Activated CD4-positive, alpha-beta T cell treated with anti-CD3 and anti-CD28 coated beads for 36 hours (primary cell): ENCODE measurements around the gene PIRT. TPM values are rescaled to one million over a fixed set of nuclear protein-coding genes. Genes with fewer than 3 reads are reported as not detected.
A peak's percentile ranks its signal among the peaks of the same experiment; 100 is the strongest.
"Not testable (repeated sequence)": the region's sequence is repeated elsewhere in the genome, so short reads cannot be mapped to it uniquely, and the experiment has no call there.

ENCODE experiments used
- ATAC-seq: fragments of 200-7000 bp; cut with Tn5 transposase; one replicate; pipeline ENCODE4 v1.10.0; 2021; ENCODE audit warnings: mild to moderate bottlenecking, moderate library complexity
- CTCF ChIA-PET: fragments of 350-600 bp; sonication (Branson Sonifier 250); formaldehyde crosslinking; loops from one replicate; lab custom pipeline; 2021; ENCODE audit warnings: antibody characterized with exemption; lab: Charles Lee
- POLR2A ChIA-PET: fragments of 350-600 bp; sonication (Branson Sonifier 250); formaldehyde crosslinking; loops from one replicate; lab custom pipeline; 2021; ENCODE audit warnings: antibody characterized with exemption, inconsistent platforms; lab: Charles Lee
- DNase-seq: peaks from one replicate; pipeline ENCODE4 v3.0.0-alpha.2; 2020
- H3K27ac Mint-ChIP-seq: one replicate; pipeline ENCODE4 v1.8.0; 2021; ENCODE audit warnings: mixed read lengths
- H3K27me3 Mint-ChIP-seq: one replicate; pipeline ENCODE4 v1.8.0; 2021; ENCODE audit warnings: mixed read lengths
- H3K36me3 Mint-ChIP-seq: one replicate; pipeline ENCODE4 v1.8.0; 2021; ENCODE audit warnings: low read depth, mixed read lengths
- H3K4me1 Mint-ChIP-seq: one replicate; pipeline ENCODE4 v1.8.0; 2021; ENCODE audit warnings: mixed read lengths
- H3K4me3 Mint-ChIP-seq: one replicate; pipeline ENCODE4 v1.8.0; 2021; ENCODE audit warnings: mild to moderate bottlenecking, moderate library complexity, mixed read lengths
- H3K9me3 Mint-ChIP-seq: one replicate; pipeline ENCODE4 v1.8.0; 2021; ENCODE audit warnings: low read depth, mixed read lengths
- intact Hi-C, 2 experiments: fragments of 100-400 bp; cut with DNase I in 1 of 2; cut with micrococcal nuclease in 1 of 2; formaldehyde crosslinking; loops; one replicate each; pipeline versions ENCODE4 v1.14.2 to v1.15.1; 2022 to 2024; cut with DNase I, micrococcal nuclease
- total RNA-seq, 2 experiments: library from RNA; stranded (reverse); gene quantifications; one replicate each; pipeline ENCODE4 v1.2.3, GENCODE V29; 2021

PIRT gene
- total RNA-seq, result not detected

DNA sequence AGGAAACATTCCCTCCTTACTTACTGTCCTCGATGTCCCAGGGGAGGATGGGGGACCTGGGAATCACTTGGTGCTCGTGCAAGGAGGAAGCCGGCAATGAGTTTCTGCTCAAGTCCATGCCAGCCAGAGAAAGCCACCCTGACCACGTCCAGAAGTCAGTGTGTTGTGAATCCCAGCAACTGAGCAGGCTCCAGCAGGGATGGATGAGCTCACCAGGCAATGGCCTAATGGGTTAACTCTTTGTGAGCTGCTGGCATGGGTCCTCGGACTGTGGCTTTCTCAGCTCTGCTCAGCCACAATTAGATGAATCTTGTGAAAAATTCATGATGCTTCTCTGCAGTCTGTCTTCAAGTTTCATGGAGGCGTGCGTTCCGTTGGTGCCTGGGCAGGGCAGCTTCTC lies at the start of gene PIRT:
Gene PIRT (minus strand): TSS at position 167 of the 400 bp plus-strand sequence. CDS start 12,442 bp downstream, outside the sequence.
- ChIA-PET CTCF (interaction anchor here (1.3 kb wide), 1 partner anchor 191 kb away, joined by 8 read pairs; no protein-coding TSS in a partner anchor), POLR2A (no interaction called here)
- DNase-seq (no peak), ATAC-seq (no peak)
- H3K27me3 Mint-ChIP-seq, result no peaks in the 10 kb centered on the region
- intact Hi-C loops, result no loop called here
- H3K36me3 Mint-ChIP-seq, result no peaks in the 10 kb centered on the region
- H3K4me3 Mint-ChIP-seq, result no peak within 1 kb of the TSS
- no peak within 1 kb of the TSS for H3K27ac Mint-ChIP-seq
- no peaks in the 10 kb centered on the region for H3K9me3 Mint-ChIP-seq
- no peaks in the 10 kb centered on the region for H3K4me1 Mint-ChIP-seq

DNA sequence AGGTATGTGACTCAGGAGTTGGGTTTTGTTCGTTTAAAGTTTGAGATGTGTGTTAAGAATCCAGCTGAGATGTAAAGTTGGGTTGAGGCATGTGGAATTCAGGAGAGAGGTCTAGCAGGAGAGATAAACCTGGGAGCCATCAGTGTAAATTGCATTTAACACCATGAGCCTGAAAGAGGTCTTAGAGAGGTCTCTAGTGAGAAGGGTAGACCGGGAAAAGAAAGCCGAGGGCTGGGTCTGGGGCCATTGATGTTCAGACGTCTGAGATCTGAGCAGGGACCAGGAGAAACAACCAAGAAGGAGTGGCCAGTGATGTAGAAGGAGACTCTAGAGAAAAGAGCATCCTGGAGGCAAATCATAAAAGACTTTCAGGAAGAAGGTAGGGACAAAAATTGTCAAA lies 44.1 kb upstream of the PIRT start:
- Mint-ChIP-seq H3K9me3 (no peaks in the 10 kb centered on the region), H3K4me1 (no peaks in the 10 kb centered on the region), H3K27ac (no peak overlapping the region), H3K4me3 (no peak overlapping the region), H3K36me3 (no peaks in the 10 kb centered on the region), H3K27me3 (peaks cover 12% of the 10 kb centered on the region)
- CTCF ChIA-PET, result no interaction called here
- no peak for DNase-seq
- ATAC-seq, result no peak
- intact Hi-C loops, result loop anchor here in 1 of 2 experiments (10.0 kb wide), 1 partner anchor 573 kb away; no protein-coding TSS in a partner anchor
- POLR2A ChIA-PET, result no interaction called here

DNA sequence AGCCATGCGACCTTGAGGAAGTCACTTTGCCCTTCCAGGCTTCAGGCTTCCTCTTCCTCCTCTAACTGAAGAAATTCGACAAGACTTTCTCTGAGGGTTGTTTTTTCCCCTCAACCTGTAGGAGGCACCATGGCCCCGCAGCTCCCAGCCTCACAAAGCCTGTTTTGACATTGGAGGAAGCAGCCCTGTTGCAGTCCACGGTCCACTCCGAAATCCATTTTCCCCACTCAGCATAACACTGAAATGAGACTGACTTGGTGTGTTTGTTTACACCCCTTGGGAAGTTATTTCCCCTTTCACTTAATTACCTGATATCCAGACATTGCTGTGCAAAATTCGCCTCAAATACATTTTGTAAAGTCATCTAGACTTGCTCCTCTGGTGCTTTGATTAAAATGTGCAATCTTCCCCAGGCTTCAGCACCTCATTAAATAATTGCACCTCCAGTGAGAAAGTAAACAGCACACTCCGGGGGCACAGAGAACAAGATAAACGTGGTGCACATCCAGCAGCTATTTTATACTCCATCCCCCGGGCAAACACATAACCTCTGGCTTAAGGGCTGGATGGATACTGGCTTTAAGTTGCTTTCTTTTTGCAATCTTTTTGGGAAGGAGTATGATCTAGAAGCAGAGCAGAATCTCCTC lies 41.4 kb upstream of the PIRT start:
- DNase-seq (peak; percentile 15), ATAC-seq (no peak)
- intact Hi-C loops, result loop anchor here (5.0 kb wide), 2 partner anchors 418 to 1058 kb away; no protein-coding TSS in a partner anchor
- POLR2A ChIA-PET, result no interaction called here
- no peak overlapping the region for H3K4me3 Mint-ChIP-seq
- peaks cover 17% of the 10 kb centered on the region for H3K27me3 Mint-ChIP-seq
- CTCF ChIA-PET, result no interaction called here
- H3K36me3 Mint-ChIP-seq, result no peaks in the 10 kb centered on the region
- no peak overlapping the region for H3K27ac Mint-ChIP-seq
- no peaks in the 10 kb centered on the region for H3K4me1 Mint-ChIP-seq
- H3K9me3 Mint-ChIP-seq, result no peaks in the 10 kb centered on the region

DNA sequence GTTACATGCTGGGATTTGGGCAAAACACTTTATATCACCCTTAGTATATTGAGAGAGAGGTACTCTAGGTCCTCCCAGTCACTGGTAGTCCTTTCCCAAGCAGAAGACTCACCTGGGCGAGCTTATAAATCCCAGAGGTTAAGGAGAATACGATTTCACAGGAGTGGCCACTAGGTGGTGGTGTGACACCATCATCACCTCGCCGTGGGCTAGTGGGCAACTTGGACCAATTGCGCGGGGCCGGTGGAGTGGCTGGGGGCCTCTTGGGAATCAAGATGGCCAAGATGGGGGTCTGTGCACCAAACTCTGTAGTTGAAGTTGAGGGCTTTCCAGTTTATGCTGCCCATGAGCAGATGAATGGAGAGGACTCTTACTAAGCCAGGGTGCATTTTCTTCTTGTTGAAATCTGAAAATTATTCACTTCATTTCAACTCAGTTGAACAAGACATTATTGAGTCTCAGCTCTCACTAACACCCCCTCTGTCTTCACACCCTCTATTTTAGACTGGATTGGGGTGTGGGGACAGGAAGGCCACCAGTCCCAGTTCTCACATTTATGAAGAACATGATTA lies 38.2 kb upstream of the PIRT start:
- Mint-ChIP-seq H3K9me3 (no peaks in the 10 kb centered on the region), H3K4me1 (no peaks in the 10 kb centered on the region), H3K36me3 (no peaks in the 10 kb centered on the region), H3K4me3 (no peak overlapping the region), H3K27ac (no peak overlapping the region), H3K27me3 (peaks cover 20% of the 10 kb centered on the region)
- DNase-seq (peak; percentile 59), ATAC-seq (no peak)
- CTCF ChIA-PET, result interaction anchor here (0.5 to 4.6 kb wide), 19 partner anchors 12 to 1050 kb away, joined by 3 to 19 read pairs (median 3); no protein-coding TSS in a partner anchor
- intact Hi-C loops, result loop anchor here (1.0 to 5.0 kb wide), 8 partner anchors 268 to 1111 kb away; no protein-coding TSS in a partner anchor
- POLR2A ChIA-PET, result no interaction called here

DNA sequence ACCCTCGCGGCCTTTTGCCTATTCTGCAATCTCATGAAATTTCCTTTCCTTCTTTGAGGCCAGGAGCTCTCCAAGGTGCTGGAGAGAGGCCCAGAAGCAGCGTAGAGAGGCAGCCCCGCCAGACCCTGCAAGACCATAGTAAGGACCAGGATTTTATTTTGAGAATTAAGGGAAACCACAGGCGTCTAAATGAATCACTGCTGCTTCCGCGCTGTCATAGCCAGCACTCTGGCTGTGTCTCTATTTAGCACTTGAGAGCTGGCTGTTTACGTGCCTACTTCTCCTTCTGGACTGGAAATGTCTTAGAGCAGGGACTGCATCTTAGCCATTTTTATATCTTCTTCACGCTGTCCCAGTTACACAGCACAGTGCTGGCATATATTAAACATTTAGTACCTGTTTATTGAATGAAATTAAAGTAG lies 37.6 kb upstream of the PIRT start:
- Mint-ChIP-seq H3K27ac (no peak overlapping the region), H3K36me3 (no peaks in the 10 kb centered on the region), H3K27me3 (peaks cover 18% of the 10 kb centered on the region), H3K9me3 (no peaks in the 10 kb centered on the region), H3K4me3 (no peak overlapping the region), H3K4me1 (no peaks in the 10 kb centered on the region)
- DNase-seq (peak; percentile 46), ATAC-seq (no peak)
- intact Hi-C loops, result loop anchor here (5.0 kb wide), 2 partner anchors 422 to 1062 kb away; no protein-coding TSS in a partner anchor
- ChIA-PET POLR2A (no interaction called here), CTCF (interaction anchor here (0.5 to 4.6 kb wide), 16 partner anchors 15 to 1004 kb away, joined by 3 to 19 read pairs (median 3); no protein-coding TSS in a partner anchor)

DNA sequence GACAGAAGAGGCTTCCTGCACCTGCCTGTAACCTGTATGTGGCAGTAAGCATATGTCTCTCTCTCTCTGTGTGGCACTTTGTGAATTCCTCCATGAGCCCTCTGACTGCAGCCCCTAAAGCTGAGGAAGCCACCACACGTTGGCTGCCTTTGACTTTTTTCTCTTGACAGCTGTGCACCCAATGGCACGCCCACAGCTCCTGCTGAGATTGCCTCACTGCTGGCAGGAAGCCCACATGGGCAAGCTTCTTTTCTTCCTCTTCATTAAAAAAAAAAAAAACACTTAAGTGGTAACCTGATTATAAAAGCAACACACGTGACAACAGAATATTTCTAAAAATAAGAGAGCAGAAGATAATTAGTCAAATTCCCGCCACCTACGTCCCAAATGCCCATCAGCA lies 34.0 kb upstream of the PIRT start:
- DNase-seq (no peak), ATAC-seq (no peak)
- Mint-ChIP-seq H3K4me1 (no peaks in the 10 kb centered on the region), H3K4me3 (no peak overlapping the region), H3K36me3 (no peaks in the 10 kb centered on the region), H3K27me3 (peaks cover 15% of the 10 kb centered on the region), H3K27ac (no peak overlapping the region), H3K9me3 (peaks cover 11% of the 10 kb centered on the region)
- intact Hi-C loops, result no loop called here
- POLR2A ChIA-PET, result no interaction called here
- CTCF ChIA-PET, result no interaction called here

DNA sequence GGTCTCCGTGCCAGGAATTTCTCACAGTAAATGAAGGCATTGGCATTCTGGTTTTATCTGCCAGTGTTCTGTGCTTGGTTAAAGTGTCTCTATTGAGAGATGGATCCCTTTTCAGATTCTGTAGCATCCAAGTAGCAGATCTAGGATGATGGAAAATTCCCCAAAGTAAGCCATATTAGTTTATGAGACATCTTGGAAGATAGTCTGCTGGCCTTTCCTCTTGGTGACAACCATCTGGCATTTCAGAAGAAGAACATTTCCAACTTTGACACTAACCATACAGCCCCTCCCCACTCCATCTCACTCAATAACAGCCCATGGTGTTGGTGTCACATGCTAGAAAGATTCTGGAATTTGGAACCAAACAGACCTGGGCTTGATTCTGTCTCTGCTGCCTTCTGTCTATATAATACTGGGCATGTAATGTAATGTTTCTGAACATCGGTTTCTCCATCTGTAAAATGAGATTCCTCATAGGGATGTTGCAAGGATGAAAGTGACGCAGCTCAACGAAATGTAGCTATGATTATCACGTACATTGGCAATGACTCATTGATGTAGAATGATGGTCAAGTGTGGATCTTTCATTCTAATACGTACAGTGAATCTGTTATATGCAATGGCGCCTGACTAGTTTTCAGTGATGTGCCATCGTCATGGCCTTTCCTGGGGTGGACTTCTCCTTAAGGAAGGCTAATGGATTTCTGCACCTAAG lies 32.6 kb upstream of the PIRT start:
- H3K27ac Mint-ChIP-seq, result no peak overlapping the region
- no peaks in the 10 kb centered on the region for H3K4me1 Mint-ChIP-seq
- no peak for ATAC-seq
- POLR2A ChIA-PET, result no interaction called here
- H3K36me3 Mint-ChIP-seq, result no peaks in the 10 kb centered on the region
- peaks cover 12% of the 10 kb centered on the region for H3K27me3 Mint-ChIP-seq
- H3K9me3 Mint-ChIP-seq, result peaks cover 11% of the 10 kb centered on the region
- H3K4me3 Mint-ChIP-seq, result no peak overlapping the region
- DNase-seq, result no peak
- intact Hi-C loops, result no loop called here
- CTCF ChIA-PET, result no interaction called here

DNA sequence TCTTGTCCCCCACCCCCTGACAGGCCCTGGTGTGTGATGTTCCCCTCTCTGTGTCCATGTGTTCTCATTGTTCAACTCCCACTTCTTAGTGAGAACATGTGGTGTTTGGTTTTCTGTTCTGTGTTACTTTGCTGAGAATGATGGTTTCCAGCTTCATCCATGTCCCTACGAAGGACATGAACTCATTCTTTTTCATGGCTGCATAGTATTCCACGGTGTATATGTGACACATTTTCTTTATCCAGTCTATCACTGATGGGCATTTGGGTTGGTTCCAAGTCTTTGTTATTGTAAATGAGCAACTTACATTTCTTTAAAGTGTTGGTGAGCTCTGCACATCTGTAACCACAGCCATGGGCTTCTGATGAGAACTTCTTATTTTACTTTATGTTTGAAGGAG lies 30.9 kb upstream of the PIRT start:
- H3K4me3 Mint-ChIP-seq, intact Hi-C loops, H3K27ac Mint-ChIP-seq, H3K36me3 Mint-ChIP-seq, ATAC-seq, POLR2A ChIA-PET, DNase-seq, H3K4me1 Mint-ChIP-seq, CTCF ChIA-PET: not testable (repeated sequence)
- Mint-ChIP-seq H3K27me3 (peaks cover 17% of the 10 kb centered on the region), H3K9me3 (peaks cover 11% of the 10 kb centered on the region)

DNA sequence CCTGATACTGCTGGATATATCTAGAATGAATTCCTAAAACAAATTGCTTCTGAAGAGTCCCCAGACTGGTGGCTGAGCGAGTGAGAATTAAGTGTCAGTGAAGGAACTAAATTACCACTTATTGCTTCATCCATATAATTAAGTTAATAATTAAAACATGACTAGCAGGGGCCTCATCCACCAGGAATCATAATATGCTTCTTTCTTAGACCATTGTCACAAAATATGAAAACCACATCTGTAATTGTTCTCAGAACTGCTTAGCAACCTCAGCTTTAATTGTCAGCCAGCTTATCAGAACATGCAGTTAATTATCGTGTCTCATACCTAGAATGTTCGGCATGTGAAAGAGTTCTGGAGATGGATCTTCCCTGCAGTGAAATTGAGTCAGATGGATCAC lies 21.2 kb upstream of the PIRT start:
- Mint-ChIP-seq H3K27ac (no peak overlapping the region), H3K27me3 (peaks cover 6% of the 10 kb centered on the region), H3K4me3 (no peak overlapping the region), H3K9me3 (peaks cover 8% of the 10 kb centered on the region), H3K4me1 (no peaks in the 10 kb centered on the region), H3K36me3 (no peaks in the 10 kb centered on the region)
- CTCF ChIA-PET, result interaction anchor here (0.6 to 1.0 kb wide), 2 partner anchors 122 to 521 kb away, joined by 3 read pairs; no protein-coding TSS in a partner anchor
- no peak for ATAC-seq
- intact Hi-C loops, result no loop called here
- POLR2A ChIA-PET, result no interaction called here
- DNase-seq, result no peak

DNA sequence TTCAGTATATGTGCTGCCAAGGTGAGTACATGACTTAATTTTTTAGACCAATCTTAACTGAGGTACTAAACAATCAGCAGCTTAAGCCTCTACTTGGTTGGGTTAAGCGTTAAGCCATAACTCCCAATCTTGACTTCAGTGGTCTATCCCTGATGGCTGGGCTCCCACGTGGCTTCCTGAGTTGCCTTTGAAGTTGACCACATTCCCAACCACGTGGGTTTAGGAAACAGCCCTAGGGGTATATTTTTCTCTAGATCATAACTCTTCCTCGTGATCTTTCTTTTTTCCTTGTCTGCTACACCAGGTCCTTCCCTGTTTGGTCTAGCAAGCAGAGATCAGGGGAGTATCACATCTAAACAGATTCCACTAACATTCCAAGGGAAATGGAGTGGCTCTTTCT lies 20.1 kb upstream of the PIRT start:
- Mint-ChIP-seq H3K9me3 (peaks cover 4% of the 10 kb centered on the region), H3K36me3 (no peaks in the 10 kb centered on the region), H3K27ac (no peak overlapping the region), H3K27me3 (peaks cover 2% of the 10 kb centered on the region), H3K4me1 (no peaks in the 10 kb centered on the region), H3K4me3 (no peak overlapping the region)
- POLR2A ChIA-PET, result no interaction called here
- no peak for DNase-seq
- CTCF ChIA-PET, result no interaction called here
- no peak for ATAC-seq
- intact Hi-C loops, result no loop called here

DNA sequence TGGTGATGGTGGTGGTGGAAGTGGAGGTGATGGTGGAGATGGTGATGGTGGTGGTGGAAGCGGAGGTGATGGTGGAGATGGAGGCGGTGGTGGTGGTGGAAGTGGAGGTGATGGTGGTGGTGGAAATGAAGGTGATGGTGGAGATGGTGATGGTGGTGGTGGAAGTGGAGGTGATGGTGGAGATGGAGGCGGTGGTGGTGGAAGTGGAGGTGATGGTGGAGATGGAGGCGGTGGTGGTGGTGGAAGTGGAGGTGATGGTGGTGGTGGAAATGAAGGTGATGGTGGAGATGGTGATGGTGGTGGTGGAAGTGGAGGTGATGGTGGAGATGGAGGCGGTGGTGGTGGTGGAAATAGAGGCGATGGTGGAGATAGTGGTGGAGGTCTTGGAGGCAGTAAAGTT lies 8.7 kb upstream of the PIRT start:
- CTCF ChIA-PET, result interaction anchor here (1.2 kb wide), 1 partner anchor 109 kb away, joined by 4 read pairs; no protein-coding TSS in a partner anchor
- intact Hi-C loops, H3K27ac Mint-ChIP-seq, POLR2A ChIA-PET, DNase-seq, H3K27me3 Mint-ChIP-seq, H3K4me3 Mint-ChIP-seq, H3K9me3 Mint-ChIP-seq, ATAC-seq, H3K36me3 Mint-ChIP-seq: not testable (repeated sequence)
- peaks cover 10% of the 10 kb centered on the region for H3K4me1 Mint-ChIP-seq
